GM21786 (cell line): Measurements from ENCODE around the gene ATP5PF.
"Not testable (repeated sequence)": the region's sequence is repeated elsewhere in the genome, so short reads cannot be mapped to it uniquely, and the experiment has no call there.

Experiments
- ATAC-seq: cut with Tn5 transposase; IDR thresholded peaks from one replicate; pipeline ENCODE4 v1.9.1; 2021; ENCODE audit not compliant: unreplicated experiment

Gene ATP5PF

DNA sequence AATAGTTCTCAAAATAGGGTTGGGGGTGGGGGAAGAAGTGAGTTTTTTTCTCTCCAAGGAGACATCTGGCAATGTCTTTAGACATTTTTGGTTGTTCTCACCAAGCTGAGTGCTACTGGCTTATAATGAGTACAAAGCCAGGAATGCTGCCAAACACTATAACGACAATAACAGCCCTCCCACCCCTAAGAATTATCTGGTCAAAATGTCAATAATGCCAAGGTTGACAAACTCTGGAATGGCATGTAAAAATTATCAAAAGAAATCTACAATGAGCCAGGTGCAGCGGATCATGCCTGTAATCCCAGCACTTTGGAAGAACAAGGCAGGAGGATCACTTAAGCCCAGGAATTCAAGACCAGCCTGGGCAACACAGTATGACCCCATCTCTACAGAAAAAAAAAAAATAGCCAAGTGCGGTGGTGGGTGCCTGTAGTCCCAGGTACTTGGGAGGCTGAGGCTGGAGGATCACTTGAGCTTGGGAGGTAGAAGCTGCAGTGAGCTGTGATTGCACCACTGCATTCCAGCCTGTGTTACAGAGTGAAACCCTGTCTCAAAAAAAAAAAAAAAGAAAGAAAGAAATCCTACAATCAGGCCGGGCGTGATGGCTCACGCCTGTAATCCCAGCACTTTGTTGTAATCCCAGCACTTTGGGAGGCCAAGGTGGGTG lies 2.5 kb downstream of the ATP5PF start:
- no peak for ATAC-seq

- no peak for ATAC-seq
These were observed 12.1 kb downstream of the ATP5PF start for GRCh38 chr21:25722631-25723030.

DNA sequence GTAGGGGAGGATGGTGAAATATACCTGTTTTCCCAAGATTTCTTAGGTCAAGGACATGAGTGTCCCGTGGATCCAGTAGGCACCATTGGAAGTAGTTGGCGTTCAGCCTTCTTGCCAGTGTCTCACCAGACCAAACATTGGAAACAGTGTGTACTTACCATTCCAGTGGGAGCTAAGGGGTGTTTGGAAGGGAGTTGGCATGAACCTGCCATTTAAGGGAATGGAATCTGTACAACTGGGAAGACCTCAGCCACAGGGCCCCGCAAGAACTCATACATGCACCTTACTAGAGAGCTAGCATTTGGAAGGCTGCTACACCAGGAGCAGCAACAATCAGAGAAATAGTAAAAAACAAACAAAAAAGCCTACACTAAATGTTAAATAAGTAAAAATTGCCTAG lies 12.7 kb downstream of the ATP5PF start:
- no peak for ATAC-seq

- no peak for ATAC-seq
These were observed 17.1 kb downstream of the ATP5PF start for GRCh38 chr21:25717491-25718147.

GRCh38 chr21:25714066-25714465 lies 20.6 kb downstream of the ATP5PF start:
- ATAC-seq: not testable (repeated sequence)

DNA sequence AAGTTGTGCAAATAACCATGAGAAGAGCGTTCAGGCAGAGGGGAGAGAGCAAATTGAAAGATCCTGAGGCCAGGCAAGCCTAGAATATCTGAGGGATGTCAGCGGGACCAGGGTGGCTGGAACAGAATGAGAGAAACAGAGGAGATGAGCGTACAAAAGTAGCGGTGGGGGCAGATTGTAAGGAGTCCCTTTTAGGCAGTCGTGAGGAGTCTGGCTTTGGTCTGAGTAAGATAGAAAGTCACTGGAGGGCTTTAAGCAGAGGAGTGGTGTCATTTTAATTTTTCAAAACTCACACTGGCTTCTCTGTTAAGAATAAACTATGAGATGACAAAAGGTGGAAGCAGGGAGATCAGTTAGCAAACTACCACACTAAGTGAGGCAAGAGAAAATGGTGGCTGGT lies 24.2 kb downstream of the ATP5PF start:
- no peak for ATAC-seq

DNA sequence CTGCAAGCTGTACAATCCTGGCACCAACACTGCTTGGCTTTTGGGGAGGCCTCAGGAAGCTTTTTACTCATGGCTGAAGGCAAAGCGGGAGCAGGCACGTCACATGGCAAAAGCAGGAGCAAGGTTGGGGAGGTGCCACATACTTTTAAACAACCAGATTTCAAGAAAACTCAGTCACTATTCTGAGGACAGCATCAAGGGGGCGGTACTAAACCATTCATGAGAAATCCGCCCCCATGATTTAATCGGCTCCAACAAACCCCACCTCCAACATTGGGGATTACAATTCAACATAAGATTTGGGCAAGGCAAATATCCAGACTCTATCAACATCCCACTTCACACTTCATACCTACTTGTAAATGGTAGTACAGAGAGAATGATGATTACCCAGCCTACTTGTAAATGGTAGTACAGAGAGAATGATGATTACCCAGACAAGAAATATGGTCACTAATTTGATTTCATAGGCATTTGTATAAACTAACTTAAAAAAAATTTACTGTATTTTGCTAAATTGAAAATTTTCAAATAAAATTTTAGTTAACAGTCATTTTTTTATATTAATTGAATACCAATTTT lies 24.9 kb downstream of the ATP5PF start:
- no peak for ATAC-seq

DNA sequence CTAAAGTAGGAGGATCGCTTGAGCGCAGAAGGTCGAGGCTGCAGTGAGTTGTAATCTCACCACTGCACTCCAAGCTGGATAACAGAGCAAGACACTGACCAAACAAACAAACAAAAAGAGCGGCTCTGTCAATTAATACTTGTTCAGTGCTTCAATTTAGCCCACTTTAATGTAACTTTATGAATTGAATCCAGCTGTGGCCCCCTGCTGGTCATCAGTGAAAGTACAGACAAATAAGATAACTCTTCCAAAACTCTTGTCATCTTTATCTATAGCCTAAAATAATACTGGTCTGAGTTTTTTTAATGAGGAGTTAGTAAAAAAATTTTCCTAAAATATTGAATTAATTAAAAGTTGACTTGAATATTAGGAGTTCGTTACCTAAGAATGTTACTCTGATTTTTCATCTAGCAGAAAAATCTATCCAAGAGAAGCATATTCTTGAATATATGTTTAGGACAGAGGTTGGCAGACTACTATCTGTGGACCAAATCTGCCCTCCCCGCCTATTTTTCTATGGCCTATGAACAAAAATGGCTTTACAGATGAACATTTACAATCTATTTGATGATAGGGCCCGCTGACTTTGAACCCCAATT lies 26.1 kb downstream of the ATP5PF start:
- ATAC-seq: peak; percentile 62

DNA sequence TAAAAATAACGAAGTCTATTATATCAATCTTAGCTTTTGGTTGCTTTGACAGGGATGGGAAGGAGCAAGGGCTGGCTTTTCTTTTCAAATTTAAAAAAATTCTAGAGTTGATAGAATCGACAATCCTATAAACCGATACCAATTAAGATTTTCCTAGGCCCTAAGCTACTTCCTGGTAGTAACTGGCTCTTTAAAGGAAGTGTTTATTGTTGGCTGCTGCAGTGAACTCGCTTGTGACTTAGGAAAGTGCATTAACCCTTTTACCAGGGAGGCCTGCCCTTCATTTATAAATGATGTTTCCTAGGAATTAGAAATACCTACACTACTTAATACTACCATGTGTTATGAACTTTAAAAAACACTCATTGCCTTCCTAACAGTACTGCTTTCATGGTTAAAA lies 33.2 kb downstream of the ATP5PF start:
- no peak for ATAC-seq

GRCh38 chr21:25700741-25701140 lies 34.0 kb downstream of the ATP5PF start:
- no peak for ATAC-seq

DNA sequence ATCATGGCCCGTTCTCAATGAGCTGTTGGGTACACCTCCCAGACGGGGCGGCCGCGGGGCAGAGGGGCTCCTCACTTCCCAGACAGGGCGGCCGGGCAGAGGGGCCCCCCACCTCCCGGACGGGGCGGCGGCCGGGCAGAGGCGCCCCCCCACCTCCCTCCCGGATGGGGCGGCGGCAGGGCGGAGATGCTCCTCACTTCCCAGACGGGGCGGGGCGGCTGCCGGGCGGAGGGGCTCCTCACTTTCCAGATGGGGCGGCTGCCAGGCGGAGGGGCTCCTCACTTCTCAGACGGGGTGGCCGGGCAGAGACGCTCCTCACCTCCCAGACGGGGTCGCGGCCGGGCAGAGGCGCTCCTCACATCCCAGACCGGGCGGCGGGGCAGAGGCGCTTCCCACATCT lies 39.2 kb downstream of the ATP5PF start:
- not testable (repeated sequence) for ATAC-seq

GRCh38 chr21:25691976-25692375 lies 42.7 kb downstream of the ATP5PF start:
- ATAC-seq: no peak

GRCh38 chr21:25689226-25689625 lies 45.5 kb downstream of the ATP5PF start:
- no peak for ATAC-seq

DNA sequence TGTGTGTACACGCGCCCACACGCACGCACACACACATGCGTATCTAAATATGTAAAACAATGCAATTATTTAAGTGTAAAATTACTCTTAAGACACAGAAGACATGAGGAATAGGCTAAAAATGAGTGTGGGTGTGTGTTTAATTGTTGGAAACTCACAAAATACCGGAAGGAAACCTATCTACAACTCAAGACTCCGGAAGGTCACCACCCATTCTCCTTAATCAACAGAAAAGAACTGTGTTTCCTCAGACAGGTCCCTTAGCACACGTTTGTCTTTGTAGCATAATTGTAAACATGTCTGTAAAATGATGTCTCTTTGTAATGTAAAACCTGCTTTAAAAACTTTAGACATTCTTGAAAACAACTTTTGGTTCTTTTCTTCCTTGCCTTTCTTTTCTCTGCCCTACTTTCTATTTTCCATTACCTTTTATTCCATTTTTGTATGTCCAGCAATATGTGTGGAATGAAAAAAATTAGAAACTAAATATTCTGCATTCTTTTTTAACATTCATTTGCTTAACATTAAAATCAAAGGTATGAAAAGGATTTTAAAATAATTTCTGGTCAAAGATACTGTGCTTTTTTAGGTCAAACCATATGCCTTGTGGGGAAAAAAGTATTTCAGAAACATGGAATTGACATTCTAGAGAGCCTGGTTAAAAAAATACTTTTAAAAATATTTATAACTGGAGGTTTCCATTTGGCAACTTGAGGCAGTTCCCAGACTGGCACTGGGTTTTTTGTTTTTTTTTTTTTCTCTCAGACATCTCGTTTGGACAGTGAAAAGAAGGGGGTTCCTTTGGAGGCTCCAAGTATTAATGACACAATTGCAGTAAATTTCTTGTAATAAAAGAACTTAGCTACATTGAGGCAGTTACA lies 46.2 kb downstream of the ATP5PF start:
- no peak for ATAC-seq

DNA sequence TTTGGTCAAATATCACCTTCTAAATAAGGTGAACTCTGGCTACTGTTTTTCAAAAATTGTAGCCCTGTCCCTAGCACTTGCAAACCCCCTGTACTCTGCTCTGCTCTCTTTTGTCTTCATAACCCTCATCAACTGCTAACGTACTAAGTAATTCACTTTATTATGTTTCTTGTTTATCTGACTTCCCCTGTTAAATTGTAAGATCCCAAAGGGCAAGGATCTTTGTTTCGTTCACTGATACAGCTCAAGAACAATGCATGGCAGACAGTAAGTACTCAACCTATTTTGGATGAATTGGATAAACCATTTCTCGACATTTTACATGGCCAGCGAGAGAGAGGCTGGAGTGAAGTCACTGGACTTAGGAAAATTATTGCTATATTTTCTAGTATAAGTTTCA lies 46.9 kb downstream of the ATP5PF start:
- no peak for ATAC-seq

DNA sequence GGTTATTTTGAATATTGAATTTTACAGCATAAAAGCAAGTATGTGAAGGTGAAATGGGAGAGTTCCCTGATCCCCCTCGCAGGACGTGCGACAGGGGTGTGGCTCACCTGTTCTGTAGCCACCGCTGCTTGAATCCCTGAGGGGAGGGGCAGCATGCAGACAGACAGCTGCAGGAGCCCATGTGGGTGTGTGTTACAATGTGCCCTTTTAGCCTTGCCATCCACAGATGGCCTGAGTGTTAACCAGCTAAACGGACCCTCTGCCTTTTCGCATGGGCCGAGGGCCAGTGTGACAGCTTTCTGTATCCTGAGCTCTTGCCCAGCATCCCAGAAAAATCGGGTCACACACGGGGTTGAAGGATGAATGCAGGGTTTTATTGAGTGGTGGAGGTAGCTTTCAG lies 52.3 kb downstream of the ATP5PF start:
- ATAC-seq: no peak

DNA sequence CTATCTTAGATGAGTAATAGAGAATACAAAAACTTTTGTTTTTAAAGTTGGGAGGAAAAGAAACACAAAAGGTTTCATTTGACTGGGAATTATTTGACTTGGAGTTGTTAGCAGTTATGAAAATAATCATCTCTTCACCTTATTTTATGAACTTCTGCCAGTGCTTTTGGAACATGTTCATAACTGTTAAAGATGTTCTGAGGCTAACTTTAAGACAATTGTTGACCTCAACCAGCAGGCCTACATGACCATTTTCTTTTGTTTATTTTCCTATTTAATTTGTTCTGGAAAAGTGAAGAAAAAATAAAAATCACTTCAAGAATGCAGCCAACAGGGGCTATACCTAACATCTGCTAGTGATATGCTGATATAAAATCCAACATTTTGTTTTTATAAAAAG lies 58.3 kb downstream of the ATP5PF start:
- ATAC-seq: no peak
